NCI-H2107 (cell line): ENCODE measurements around the gene MRPL11.
"Not testable (repeated sequence)": the region's sequence is repeated elsewhere in the genome, so short reads cannot be mapped to it uniquely, and the experiment has no call there.

Experiments
- DNase-seq: peaks from one replicate; lab custom pipeline; 2025; lab: John Stamatoyannopoulos, UW

Gene MRPL11

GRCh38 chr11:66431287-66431686, 7.4 kb downstream of the MRPL11 start:
- not testable (repeated sequence) for DNase-seq

- DNase-seq, result peak; percentile 56
Measured at GRCh38 chr11:66429983-66430602, 8.6 kb downstream of the MRPL11 start.

- no peak for DNase-seq
Measured at GRCh38 chr11:66428933-66429332, 9.7 kb downstream of the MRPL11 start.

GRCh38 chr11:66426314-66426713, 12.3 kb downstream of the MRPL11 start:
- DNase-seq, result no peak

- no peak for DNase-seq
Measured at GRCh38 chr11:66421492-66422205, 17.0 kb downstream of the MRPL11 start.

GRCh38 chr11:66420671-66421476, 17.8 kb downstream of the MRPL11 start, which contains the start of gene NPAS4:
Gene NPAS4, plus strand, starts transcription at chr11:66421035. Its CDS starts 145 bp downstream, at chr11:66421180.
- DNase-seq, result no peak

- no peak for DNase-seq
Measured at GRCh38 chr11:66419825-66420224, 18.8 kb downstream of the MRPL11 start.

- no peak for DNase-seq
Measured at GRCh38 chr11:66418986-66419308, 19.7 kb downstream of the MRPL11 start.

GRCh38 chr11:66418168-66418985, 20.3 kb downstream of the MRPL11 start:
- DNase-seq, result peak; percentile 45

GRCh38 chr11:66417000-66417399, 21.6 kb downstream of the MRPL11 start:
- no peak for DNase-seq

GRCh38 chr11:66415423-66415822, 23.2 kb downstream of the MRPL11 start:
- no peak for DNase-seq

- no peak for DNase-seq
Measured at GRCh38 chr11:66414120-66414934, 24.3 kb downstream of the MRPL11 start.

- no peak for DNase-seq
Measured at GRCh38 chr11:66413167-66413566, 25.5 kb downstream of the MRPL11 start.

GRCh38 chr11:66412110-66412509, 26.5 kb downstream of the MRPL11 start:
- DNase-seq, result no peak

- no peak for DNase-seq
Measured at GRCh38 chr11:66411323-66411722, 27.3 kb downstream of the MRPL11 start.

GRCh38 chr11:66410191-66410590, 28.5 kb downstream of the MRPL11 start:
- no peak for DNase-seq

GRCh38 chr11:66409226-66409625, 29.4 kb downstream of the MRPL11 start:
- DNase-seq, result no peak

- peak; percentile 84 for DNase-seq
Measured at GRCh38 chr11:66408488-66409214, 30.0 kb downstream of the MRPL11 start.

GRCh38 chr11:66407651-66408050, 31.0 kb downstream of the MRPL11 start:
- DNase-seq, result no peak

- DNase-seq, result no peak
Measured at GRCh38 chr11:66393954-66394353, 44.7 kb downstream of the MRPL11 start.

GRCh38 chr11:66391322-66391721, 47.3 kb downstream of the MRPL11 start:
- no peak for DNase-seq
